ENCODE results near the gene IFNAR1. TPM values are rescaled to one million over a fixed set of nuclear protein-coding genes. Genes with fewer than 3 reads are reported as not detected.

IFNAR1 gene
- total RNA-seq, 1 experiment from 2014 or later, result 14.2 TPM

GRCh38 chr21:33309778-33310177 lies 15.0 kb upstream of the IFNAR1 start:
- Histone ChIP-seq H2BK12ac (ENCODE audit: insufficient read length, low read depth, low read length) (no peak overlapping the region), H3K27ac (ENCODE audit: insufficient read length, low read depth, low read length) (no peak overlapping the region), H3K14ac (ENCODE audit: insufficient read depth, low read length) (no peak overlapping the region), H4K5ac (ENCODE audit: insufficient read length, low read depth, low read length) (no peak overlapping the region), H2BK5ac (ENCODE audit: insufficient read length, low read length) (no peak overlapping the region), H3K79me1 (ENCODE audit: insufficient read depth, low read depth, low read length, poor library complexity, severe bottlenecking) (no peaks in the 10 kb centered on the region), H3K79me2 (ENCODE audit: insufficient read depth, low read length) (no peaks in the 10 kb centered on the region), H2BK120ac (ENCODE audit: low read depth, low read length, poor library complexity, severe bottlenecking) (no peak overlapping the region), H2AFZ (ENCODE audit: low read length) (no peak overlapping the region), H3K27me3 (ENCODE audit: insufficient read depth, low read length) (no peaks in the 10 kb centered on the region), H3K4me2 (ENCODE audit: insufficient read depth, insufficient read length, low read length) (no peak overlapping the region), H3K4me1 (ENCODE audit: insufficient read depth, low read length) (no peaks in the 10 kb centered on the region), H2BK15ac (ENCODE audit: low read depth, low read length) (no peak overlapping the region), H3T11ph (ENCODE audit: low read length) (no peak overlapping the region), H3K9ac (ENCODE audit: extremely low read depth, insufficient read length, low read length) (no peak overlapping the region), H4K8ac (replicated peaks; ENCODE audit: insufficient read length, low read depth, low read length) (no peak overlapping the region), H3K18ac (ENCODE audit: insufficient read length, low read depth, low read length) (no peak overlapping the region), H2AK5ac (ENCODE audit: insufficient read length, low read length) (no peak overlapping the region), H3K56ac (ENCODE audit: insufficient read length, low read depth, low read length) (no peak overlapping the region), H3K23ac (ENCODE audit: insufficient read length, low read depth, low read length) (no peak overlapping the region), H3K4ac (ENCODE audit: low read depth, low read length) (no peak overlapping the region), H3K9me3 (ENCODE audit: control insufficient read depth, low read depth, low read length) (no peaks in the 10 kb centered on the region), H4K91ac (ENCODE audit: insufficient read length, low read depth, low read length) (no peak overlapping the region), H2BK20ac (ENCODE audit: low read depth, low read length, poor library complexity, severe bottlenecking) (no peak overlapping the region), H4K20me1 (ENCODE audit: control insufficient read depth, insufficient read depth, insufficient read length) (no peaks in the 10 kb centered on the region), H3K23me2 (ENCODE audit: insufficient read length, low read depth, low read length, poor library complexity, severe bottlenecking) (no peaks in the 10 kb centered on the region)
- Mint-ChIP-seq H3K27me3 (ENCODE audit: low read depth) (peaks cover 3% of the 10 kb centered on the region; the same call in 1 of the 2 replicates), H3K4me1 (no peaks in the 10 kb centered on the region), H3K4me3 (no peak overlapping the region), H3K27ac (no peak overlapping the region), H3K36me3 (ENCODE audit: insufficient read depth in 1 of 3, low read depth in 3 of 3) (no peaks in the 10 kb centered on the region), H3K9me3 (peaks cover 0 to 2% of the 10 kb centered on the region in 2 experiments; a peak in 1 of 5 replicates)
- no peak for TF ChIP-seq CTCF (conservative IDR thresholded peaks at IDR 0.05)
- no peak for DNase-seq
- whole genome bisulfite sequencing (ENCODE audit: extremely low coverage, insufficient read length, low lambda C conversion rate), result no CpG with 5 or more reads among the region's 1 CpG
